Activated naive CD8-positive, alpha-beta T cell treated with anti-CD3 and anti-CD28 coated beads, Interleukin-2, amount 50 U/mL, for 24 hours (primary cell): ENCODE measurements around the gene SFT2D1.
"Not testable (repeated sequence)": the region's sequence is repeated elsewhere in the genome, so short reads cannot be mapped to it uniquely, and the experiment has no call there.

ENCODE experiments used
- ATAC-seq: fragments of 150-1000 bp; cut with Tn5 transposase; one replicate; pipeline ENCODE4 v1.10.0; 2021
- DNase-seq: peaks from one replicate; pipeline ENCODE4 v3.0.0; 2021
- H3K27ac Mint-ChIP-seq: one replicate; pipeline ENCODE4 v1.8.0; 2021; ENCODE audit warnings: mild to moderate bottlenecking, mixed read lengths
- H3K27me3 Mint-ChIP-seq: one replicate; pipeline ENCODE4 v1.8.0; 2021; ENCODE audit warnings: mixed read lengths
- H3K36me3 Mint-ChIP-seq: one replicate; pipeline ENCODE4 v1.8.0; 2021; ENCODE audit warnings: low read depth, mixed read lengths
- H3K4me1 Mint-ChIP-seq: one replicate; pipeline ENCODE4 v1.8.0; 2021; ENCODE audit warnings: mixed read lengths
- H3K4me3 Mint-ChIP-seq: one replicate; pipeline ENCODE4 v1.8.0; 2021; ENCODE audit warnings: mild to moderate bottlenecking, moderate library complexity, mixed read lengths
- H3K9me3 Mint-ChIP-seq: one replicate; pipeline ENCODE4 v1.8.0; 2021; ENCODE audit warnings: mixed read lengths

Gene SFT2D1

GRCh38 chr6:166377721-166378120 is 35.4 kb upstream of the SFT2D1 start:
- no peak overlapping the region for H3K4me3 Mint-ChIP-seq

GRCh38 chr6:166375013-166375412 is 32.7 kb upstream of the SFT2D1 start:
- no peak overlapping the region for H3K27ac Mint-ChIP-seq
- peaks cover under 1% of the 10 kb centered on the region for H3K36me3 Mint-ChIP-seq
- no peaks in the 10 kb centered on the region for H3K9me3 Mint-ChIP-seq
- H3K4me3 Mint-ChIP-seq, result no peak overlapping the region
- peak; percentile 63 for ATAC-seq
- H3K4me1 Mint-ChIP-seq, result peaks cover 9% of the 10 kb centered on the region
- no peak for DNase-seq
- no peaks in the 10 kb centered on the region for H3K27me3 Mint-ChIP-seq

More at GRCh38 chr6:166377721-166378120, 35.4 kb upstream of the SFT2D1 start:
- Mint-ChIP-seq H3K36me3 (no peaks in the 10 kb centered on the region), H3K9me3 (no peaks in the 10 kb centered on the region), H3K4me1 (peaks cover 14% of the 10 kb centered on the region), H3K27me3 (no peaks in the 10 kb centered on the region), H3K27ac (no peak overlapping the region)
- ATAC-seq, result no peak
- DNase-seq, result no peak

- DNase-seq, result no peak
- Mint-ChIP-seq H3K9me3 (no peaks in the 10 kb centered on the region), H3K4me1 (peaks cover 7% of the 10 kb centered on the region), H3K36me3 (peaks cover 9% of the 10 kb centered on the region), H3K27me3 (no peaks in the 10 kb centered on the region), H3K27ac (no peak overlapping the region), H3K4me3 (no peak overlapping the region)
- no peak for ATAC-seq
These were observed 28.1 kb upstream of the SFT2D1 start for GRCh38 chr6:166370489-166370888.

GRCh38 chr6:166369782-166370181 is 27.4 kb upstream of the SFT2D1 start:
- peaks cover 9% of the 10 kb centered on the region for H3K36me3 Mint-ChIP-seq
- H3K4me3 Mint-ChIP-seq, result no peak overlapping the region
- H3K9me3 Mint-ChIP-seq, result no peaks in the 10 kb centered on the region
- DNase-seq (no peak), ATAC-seq (no peak)
- peaks cover 1% of the 10 kb centered on the region for H3K4me1 Mint-ChIP-seq
- H3K27ac Mint-ChIP-seq, result no peak overlapping the region
- H3K27me3 Mint-ChIP-seq, result no peaks in the 10 kb centered on the region

- H3K9me3 Mint-ChIP-seq, result no peaks in the 10 kb centered on the region
- peaks cover 14% of the 10 kb centered on the region for H3K36me3 Mint-ChIP-seq
- DNase-seq (no peak), ATAC-seq (no peak)
- H3K27me3 Mint-ChIP-seq, result no peaks in the 10 kb centered on the region
- no peaks in the 10 kb centered on the region for H3K4me1 Mint-ChIP-seq
- H3K27ac Mint-ChIP-seq, result no peak overlapping the region
- no peak overlapping the region for H3K4me3 Mint-ChIP-seq
These were observed 24.6 kb upstream of the SFT2D1 start for GRCh38 chr6:166366921-166367320.

GRCh38 chr6:166365806-166366205 is 23.5 kb upstream of the SFT2D1 start:
- H3K27ac Mint-ChIP-seq, result no peak overlapping the region
- H3K4me1 Mint-ChIP-seq, result no peaks in the 10 kb centered on the region
- H3K9me3 Mint-ChIP-seq, result no peaks in the 10 kb centered on the region
- H3K27me3 Mint-ChIP-seq, result no peaks in the 10 kb centered on the region
- peaks cover 14% of the 10 kb centered on the region for H3K36me3 Mint-ChIP-seq
- DNase-seq, result no peak
- no peak overlapping the region for H3K4me3 Mint-ChIP-seq
- ATAC-seq, result no peak

- Mint-ChIP-seq H3K4me3 (no peak overlapping the region), H3K27me3 (no peaks in the 10 kb centered on the region), H3K9me3 (no peaks in the 10 kb centered on the region), H3K4me1 (no peaks in the 10 kb centered on the region), H3K27ac (no peak overlapping the region), H3K36me3 (peaks cover 14% of the 10 kb centered on the region)
- ATAC-seq, result no peak
- DNase-seq, result no peak
These were observed 22.9 kb upstream of the SFT2D1 start for GRCh38 chr6:166365221-166365620.

GRCh38 chr6:166364456-166364855 is 22.1 kb upstream of the SFT2D1 start:
- Mint-ChIP-seq H3K27me3 (peaks cover 1% of the 10 kb centered on the region), H3K4me3 (no peak overlapping the region), H3K27ac (no peak overlapping the region), H3K4me1 (no peaks in the 10 kb centered on the region), H3K9me3 (no peaks in the 10 kb centered on the region), H3K36me3 (peaks cover 12% of the 10 kb centered on the region)
- DNase-seq (no peak), ATAC-seq (no peak)

- H3K4me1 Mint-ChIP-seq, H3K4me3 Mint-ChIP-seq, ATAC-seq, H3K9me3 Mint-ChIP-seq, H3K36me3 Mint-ChIP-seq, DNase-seq, H3K27ac Mint-ChIP-seq: not testable (repeated sequence)
- peaks cover 13% of the 10 kb centered on the region for H3K27me3 Mint-ChIP-seq
These were observed 20.1 kb upstream of the SFT2D1 start for GRCh38 chr6:166362427-166362826.

GRCh38 chr6:166361077-166361429 is 18.7 kb upstream of the SFT2D1 start:
- no peak for ATAC-seq
- H3K27ac Mint-ChIP-seq, result no peak overlapping the region

GRCh38 chr6:166360243-166361076 is 18.1 kb upstream of the SFT2D1 start:
- ATAC-seq, result no peak
- no peaks in the 10 kb centered on the region for H3K4me1 Mint-ChIP-seq
- H3K9me3 Mint-ChIP-seq, result peaks cover 9% of the 10 kb centered on the region
- peaks cover 13% of the 10 kb centered on the region for H3K27me3 Mint-ChIP-seq
- no peak for DNase-seq
- no peak overlapping the region for H3K27ac Mint-ChIP-seq
- no peak overlapping the region for H3K4me3 Mint-ChIP-seq
- peaks cover 5% of the 10 kb centered on the region for H3K36me3 Mint-ChIP-seq

More at GRCh38 chr6:166361077-166361429, 18.7 kb upstream of the SFT2D1 start:
- Mint-ChIP-seq H3K27me3 (peaks cover 13% of the 10 kb centered on the region), H3K9me3 (peaks cover 9% of the 10 kb centered on the region), H3K36me3 (peaks cover 8% of the 10 kb centered on the region), H3K4me1 (no peaks in the 10 kb centered on the region), H3K4me3 (no peak overlapping the region)
- DNase-seq, result no peak

- Mint-ChIP-seq H3K36me3 (no peaks in the 10 kb centered on the region), H3K9me3 (peaks cover 23% of the 10 kb centered on the region), H3K4me3 (no peak overlapping the region), H3K27ac (no peak overlapping the region), H3K4me1 (peaks cover 2% of the 10 kb centered on the region), H3K27me3 (peaks cover 17% of the 10 kb centered on the region)
- DNase-seq (no peak), ATAC-seq (no peak)
These were observed 13.2 kb upstream of the SFT2D1 start for GRCh38 chr6:166355552-166355951.

- ATAC-seq (no peak), DNase-seq (no peak)
- peaks cover 17% of the 10 kb centered on the region for H3K27me3 Mint-ChIP-seq
- no peak overlapping the region for H3K4me3 Mint-ChIP-seq
- H3K9me3 Mint-ChIP-seq, result peaks cover 26% of the 10 kb centered on the region
- no peaks in the 10 kb centered on the region for H3K36me3 Mint-ChIP-seq
- peaks cover 2% of the 10 kb centered on the region for H3K4me1 Mint-ChIP-seq
- no peak overlapping the region for H3K27ac Mint-ChIP-seq
These were observed 12.6 kb upstream of the SFT2D1 start for GRCh38 chr6:166354965-166355364.

- DNase-seq (no peak), ATAC-seq (no peak)
- Mint-ChIP-seq H3K27me3 (peaks cover 13% of the 10 kb centered on the region), H3K9me3 (peaks cover 34% of the 10 kb centered on the region), H3K4me3 (no peak overlapping the region), H3K4me1 (peaks cover 2% of the 10 kb centered on the region), H3K27ac (no peak overlapping the region), H3K36me3 (no peaks in the 10 kb centered on the region)
These were observed 11.8 kb upstream of the SFT2D1 start for GRCh38 chr6:166354143-166354542.

GRCh38 chr6:166353507-166353906 is 11.2 kb upstream of the SFT2D1 start:
- DNase-seq (no peak), ATAC-seq (no peak)
- no peak overlapping the region for H3K27ac Mint-ChIP-seq
- peaks cover 34% of the 10 kb centered on the region for H3K9me3 Mint-ChIP-seq
- H3K27me3 Mint-ChIP-seq, result peaks cover 11% of the 10 kb centered on the region
- no peaks in the 10 kb centered on the region for H3K36me3 Mint-ChIP-seq
- no peak overlapping the region for H3K4me3 Mint-ChIP-seq
- peaks cover 4% of the 10 kb centered on the region for H3K4me1 Mint-ChIP-seq
